ENCODE results near the gene SP100. TPM values are rescaled to one million over a fixed set of nuclear protein-coding genes. Genes with fewer than 3 reads are reported as not detected.
"Not testable (repeated sequence)": the region's sequence is repeated elsewhere in the genome, so short reads cannot be mapped to it uniquely, and the experiment has no call there.

SP100 gene
- 64.8 TPM for total RNA-seq

DNA sequence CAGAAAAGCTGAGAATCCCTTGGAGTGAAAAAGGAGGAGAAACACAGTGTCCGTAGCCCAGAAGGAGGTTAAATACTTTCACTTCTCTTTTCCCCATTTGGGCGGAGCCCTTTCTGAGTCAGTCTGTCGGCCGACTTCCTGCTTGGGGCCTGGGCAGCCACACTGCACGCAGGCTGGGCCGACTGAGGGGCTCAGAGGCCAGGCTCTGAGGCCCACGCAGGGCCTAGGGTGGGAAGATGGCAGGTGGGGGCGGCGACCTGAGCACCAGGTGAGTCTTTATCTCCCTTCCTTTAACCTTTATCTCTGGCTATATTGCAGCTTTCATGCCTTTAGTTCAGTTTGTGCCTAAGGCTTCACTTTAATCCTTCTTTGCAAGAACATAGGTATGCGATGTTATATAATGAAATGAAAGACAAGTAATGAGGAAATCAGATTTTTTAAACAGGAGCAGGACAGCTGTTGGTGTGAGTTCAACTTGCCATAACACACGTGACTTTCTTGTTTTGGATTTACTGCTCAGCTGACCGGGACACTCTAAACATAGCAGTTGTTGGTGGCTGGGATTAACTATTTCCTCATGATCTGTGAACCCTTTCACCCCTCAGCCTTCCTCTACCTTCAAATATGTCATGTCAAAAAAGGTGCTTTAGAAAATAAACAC lies at the start of gene SP100:
SP100 (plus strand) TSS at position 141 of the 661 bp plus-strand sequence; CDS start at position 237, 96 bp downstream.
- H3K27me3 ChIP-seq = no peaks in the 10 kb centered on the region
- H3K4me1 ChIP-seq = peaks cover 77% of the 10 kb centered on the region
- H3K9me3 ChIP-seq = no peaks in the 10 kb centered on the region
- H3K4me3 ChIP-seq = peak within 1 kb of the TSS; percentile 49 to 64
- H3K27ac ChIP-seq = peak within 1 kb of the TSS; percentile 98
- peak in 1 of 2 donors; percentile 64 for TF ChIP-seq POLR2A (IDR thresholded peaks at IDR 0.05)
- TF ChIP-seq, protein P1, sequence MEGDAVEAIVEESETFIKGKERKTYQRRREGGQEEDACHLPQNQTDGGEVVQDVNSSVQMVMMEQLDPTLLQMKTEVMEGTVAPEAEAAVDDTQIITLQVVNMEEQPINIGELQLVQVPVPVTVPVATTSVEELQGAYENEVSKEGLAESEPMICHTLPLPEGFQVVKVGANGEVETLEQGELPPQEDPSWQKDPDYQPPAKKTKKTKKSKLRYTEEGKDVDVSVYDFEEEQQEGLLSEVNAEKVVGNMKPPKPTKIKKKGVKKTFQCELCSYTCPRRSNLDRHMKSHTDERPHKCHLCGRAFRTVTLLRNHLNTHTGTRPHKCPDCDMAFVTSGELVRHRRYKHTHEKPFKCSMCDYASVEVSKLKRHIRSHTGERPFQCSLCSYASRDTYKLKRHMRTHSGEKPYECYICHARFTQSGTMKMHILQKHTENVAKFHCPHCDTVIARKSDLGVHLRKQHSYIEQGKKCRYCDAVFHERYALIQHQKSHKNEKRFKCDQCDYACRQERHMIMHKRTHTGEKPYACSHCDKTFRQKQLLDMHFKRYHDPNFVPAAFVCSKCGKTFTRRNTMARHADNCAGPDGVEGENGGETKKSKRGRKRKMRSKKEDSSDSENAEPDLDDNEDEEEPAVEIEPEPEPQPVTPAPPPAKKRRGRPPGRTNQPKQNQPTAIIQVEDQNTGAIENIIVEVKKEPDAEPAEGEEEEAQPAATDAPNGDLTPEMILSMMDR (IDR thresholded peaks at IDR 0.05) = no peak
- TF ChIP-seq POLR2AphosphoS5 (IDR thresholded peaks at IDR 0.05; ENCODE audit: insufficient read depth in 1 of 2, low read depth in 1 of 2) = peak; percentile 87 to 95
- DNase-seq (ENCODE audit: extremely low spot score in 2 of 2) = no peak
- intact Hi-C loops (cut with DNase I) = no loop called here
- no peaks in the 10 kb centered on the region for H3K36me3 ChIP-seq

DNA sequence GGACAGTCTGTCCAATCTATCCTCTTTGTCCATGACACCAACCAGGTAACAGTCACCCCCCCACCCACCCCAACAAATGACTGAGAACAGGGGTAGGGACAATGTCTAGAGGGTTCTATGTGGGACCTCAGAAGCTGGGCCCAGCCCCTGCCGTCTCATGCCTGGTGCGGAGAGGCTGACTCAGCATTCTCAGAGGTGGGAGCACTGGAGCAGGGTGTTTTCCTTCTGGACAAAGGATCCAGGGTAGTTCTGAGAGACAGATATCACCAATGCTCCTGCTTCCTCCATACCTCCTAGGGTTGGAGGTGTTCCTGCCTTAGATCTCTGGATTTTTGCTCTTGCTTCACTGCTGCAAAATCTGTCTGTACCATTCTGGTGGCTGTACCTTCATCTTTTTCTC lies 33.9 kb upstream of the SP100 start:
- no peaks in the 10 kb centered on the region for H3K9me3 ChIP-seq
- no peaks in the 10 kb centered on the region for H3K27me3 ChIP-seq
- no peak for DNase-seq (ENCODE audit: extremely low spot score in 2 of 2)
- no peak overlapping the region for H3K27ac ChIP-seq
- H3K4me3 ChIP-seq = no peak overlapping the region
- TF ChIP-seq, protein P1 (IDR thresholded peaks at IDR 0.05) = no peak
- TF ChIP-seq POLR2A (IDR thresholded peaks at IDR 0.05) (no peak), POLR2AphosphoS5 (IDR thresholded peaks at IDR 0.05; ENCODE audit: insufficient read depth in 1 of 2, low read depth in 1 of 2) (no peak)
- H3K36me3 ChIP-seq = peaks cover 0 to 16% of the 10 kb centered on the region in 2 donors
- intact Hi-C loops (cut with DNase I) = no loop called here
- H3K4me1 ChIP-seq = no peaks in the 10 kb centered on the region

- H3K27ac ChIP-seq = no peak overlapping the region
- intact Hi-C loops (cut with DNase I) = no loop called here
- no peak for TF ChIP-seq POLR2AphosphoS5 (IDR thresholded peaks at IDR 0.05; ENCODE audit: insufficient read depth in 1 of 2, low read depth in 1 of 2)
- TF ChIP-seq, protein P1 (IDR thresholded peaks at IDR 0.05) = no peak
- no peak for TF ChIP-seq POLR2A (IDR thresholded peaks at IDR 0.05)
- no peaks in the 10 kb centered on the region for H3K9me3 ChIP-seq
- H3K4me3 ChIP-seq = no peak overlapping the region
- H3K4me1 ChIP-seq = no peaks in the 10 kb centered on the region
- no peaks in the 10 kb centered on the region for H3K27me3 ChIP-seq
- no peak for DNase-seq (ENCODE audit: extremely low spot score in 2 of 2)
- peaks cover 0 to 17% of the 10 kb centered on the region in 2 donors for H3K36me3 ChIP-seq
Observed at GRCh38 chr2:230383453-230383852, 32.5 kb upstream of the SP100 start.

DNA sequence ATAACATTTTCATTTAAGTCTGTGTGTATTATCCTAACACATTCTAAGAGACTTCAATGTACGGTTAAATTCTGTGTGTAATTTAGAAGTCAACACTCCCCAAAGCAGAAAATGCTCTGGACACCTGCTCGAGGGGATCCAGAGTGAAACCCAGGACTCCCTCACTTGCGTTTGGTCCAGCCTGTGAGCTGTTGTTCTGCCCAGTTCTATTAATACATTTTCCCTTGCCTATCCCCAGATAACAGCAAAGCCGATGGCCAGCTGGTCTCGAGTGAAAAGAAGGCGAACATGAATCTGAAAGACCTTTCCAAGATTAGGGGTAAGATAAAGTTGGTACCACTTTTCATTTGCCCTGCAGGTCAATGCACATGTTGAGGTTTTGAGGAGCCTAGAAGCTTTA lies 31.0 kb upstream of the SP100 start:
- H3K4me3 ChIP-seq = no peak overlapping the region
- no peaks in the 10 kb centered on the region for H3K9me3 ChIP-seq
- intact Hi-C loops (cut with DNase I) = no loop called here
- TF ChIP-seq POLR2AphosphoS5 (IDR thresholded peaks at IDR 0.05; ENCODE audit: insufficient read depth in 1 of 2, low read depth in 1 of 2) = no peak
- TF ChIP-seq POLR2A (IDR thresholded peaks at IDR 0.05) = no peak
- TF ChIP-seq, protein P1 (IDR thresholded peaks at IDR 0.05) = no peak
- DNase-seq (ENCODE audit: extremely low spot score in 2 of 2) = no peak
- no peaks in the 10 kb centered on the region for H3K4me1 ChIP-seq
- no peaks in the 10 kb centered on the region for H3K27me3 ChIP-seq
- peaks cover 0 to 32% of the 10 kb centered on the region in 2 donors for H3K36me3 ChIP-seq
- H3K27ac ChIP-seq = no peak overlapping the region

DNA sequence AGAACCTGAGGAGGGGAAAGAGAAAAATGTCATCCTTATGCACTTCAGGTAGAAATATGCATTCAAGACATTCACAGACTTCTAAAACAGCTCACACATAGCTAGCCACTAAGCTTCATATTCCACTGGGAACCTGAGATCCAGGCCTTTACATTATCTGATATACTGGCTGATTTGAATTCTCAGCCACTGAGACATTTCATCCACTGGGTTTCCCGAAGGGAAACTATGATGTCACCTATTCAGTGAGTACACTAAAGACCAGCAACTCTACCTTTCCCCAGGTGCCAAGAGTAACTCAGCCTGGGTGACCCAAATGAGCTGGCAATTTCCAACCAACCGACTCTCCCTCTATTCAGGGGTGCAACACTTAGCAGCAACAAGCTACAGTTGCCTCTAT lies 21.7 kb upstream of the SP100 start:
- TF ChIP-seq, protein P1 (IDR thresholded peaks at IDR 0.05) = no peak
- TF ChIP-seq POLR2AphosphoS5 (IDR thresholded peaks at IDR 0.05; ENCODE audit: insufficient read depth in 1 of 2, low read depth in 1 of 2) (no peak), POLR2A (IDR thresholded peaks at IDR 0.05) (no peak)
- no peak for DNase-seq (ENCODE audit: extremely low spot score in 2 of 2)
- Histone ChIP-seq H3K36me3 (peaks cover 0 to 55% of the 10 kb centered on the region in 2 donors), H3K4me3 (no peak overlapping the region), H3K27me3 (no peaks in the 10 kb centered on the region), H3K4me1 (no peaks in the 10 kb centered on the region), H3K9me3 (no peaks in the 10 kb centered on the region), H3K27ac (no peak overlapping the region)
- intact Hi-C loops (cut with DNase I) = no loop called here

DNA sequence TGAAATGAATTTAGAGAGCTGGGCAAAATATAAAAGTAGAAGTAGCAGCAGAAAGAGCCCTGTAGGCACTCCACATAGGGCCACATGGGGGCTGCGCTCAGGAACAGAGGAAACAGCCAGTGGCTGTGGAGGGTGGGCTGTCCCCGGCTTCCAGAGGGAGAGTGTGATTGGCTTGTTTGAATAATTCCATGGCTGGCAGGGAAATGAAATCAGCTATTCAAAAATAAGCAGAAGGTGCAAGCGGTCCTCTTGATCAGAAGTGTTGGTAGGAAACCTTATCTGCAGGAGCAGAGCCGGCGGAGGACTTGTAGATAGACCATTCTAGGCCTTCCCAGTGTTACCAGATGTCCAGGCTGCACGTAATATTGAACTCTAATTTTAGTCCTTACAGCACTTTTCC lies 17.3 kb upstream of the SP100 start:
- DNase-seq (ENCODE audit: extremely low spot score in 2 of 2); H3K4me3 ChIP-seq; H3K27ac ChIP-seq; H3K4me1 ChIP-seq; intact Hi-C loops (cut with DNase I); H3K27me3 ChIP-seq; H3K9me3 ChIP-seq: not testable (repeated sequence)
- peaks cover 0 to 34% of the 10 kb centered on the region in 2 donors for H3K36me3 ChIP-seq

Data from vagina (tissue), 2 donors.